Hematopoietic multipotent progenitor cell treated with erythropoietin and hydrocortisone succinate and interleukin-3 and kit ligand, for 4 days (in vitro differentiated cells): ENCODE measurements around the gene SAPCD2.

Experiments
- DNase-seq: peaks from one replicate; pipeline ENCODE4 v3.0.0-alpha.2; 2015

Gene SAPCD2

DNA sequence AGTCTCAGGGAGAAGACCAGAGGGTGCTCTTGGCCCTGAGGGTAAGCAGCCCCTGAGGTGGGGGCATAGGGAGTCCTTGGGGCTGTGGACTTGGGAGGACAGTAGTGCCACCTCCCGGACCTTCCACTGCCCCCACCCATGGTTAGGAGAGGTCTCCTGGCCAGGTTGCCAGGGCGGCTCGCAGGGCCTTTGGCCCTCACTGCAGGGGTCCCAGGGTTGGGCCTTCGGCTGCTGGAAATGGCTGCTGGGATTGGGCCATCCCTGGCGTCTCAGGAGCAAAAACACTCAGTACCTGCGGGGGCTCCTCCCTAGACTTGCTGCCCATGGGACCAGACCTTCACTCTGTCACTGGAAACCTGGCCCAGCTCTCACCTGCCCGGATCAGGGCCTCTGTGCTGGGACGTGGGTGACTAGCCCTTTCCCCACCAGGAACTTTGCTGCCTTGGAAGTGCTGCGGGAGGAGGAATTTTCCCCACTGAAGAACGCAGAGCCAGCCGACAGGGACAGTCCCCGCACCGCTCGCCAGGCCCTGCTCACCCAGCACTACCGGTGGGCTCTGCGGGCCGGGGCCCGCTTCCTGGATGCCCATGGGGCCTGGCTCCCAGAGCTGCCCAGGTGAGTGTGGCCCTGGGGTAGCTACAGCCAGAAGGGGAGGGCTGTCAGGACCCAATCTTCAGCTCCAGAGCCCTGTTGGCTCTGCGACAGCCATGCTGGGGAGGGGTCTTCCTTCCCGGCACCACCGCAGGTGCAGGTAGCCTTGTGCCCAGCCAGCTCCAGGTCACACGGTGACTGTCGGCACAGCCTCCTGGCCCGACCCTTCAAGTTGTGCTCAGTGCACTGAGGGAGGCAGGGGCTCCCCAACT is 10.1 kb upstream of the SAPCD2 start:
- DNase-seq, result no peak

DNA sequence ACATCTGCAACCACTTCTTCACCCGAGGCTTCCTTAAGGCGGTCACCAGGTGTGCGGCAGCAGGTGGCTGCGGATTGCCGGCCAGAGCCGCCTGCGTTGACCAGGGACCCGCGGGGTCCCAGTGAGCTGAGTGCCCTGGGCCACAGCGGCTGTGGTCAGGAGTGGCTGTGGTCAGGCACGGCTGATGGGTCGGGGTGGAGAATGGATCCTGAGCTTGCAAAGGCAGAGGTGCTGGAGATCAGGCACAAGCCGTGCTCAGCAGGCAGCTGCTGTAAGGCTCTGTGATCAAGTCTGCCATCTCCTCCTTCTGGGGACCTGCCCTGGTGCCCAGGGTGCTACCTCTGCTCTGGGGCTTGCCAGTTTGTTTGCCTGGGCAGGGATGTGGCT is 9.0 kb upstream of the SAPCD2 start:
- no peak for DNase-seq

DNA sequence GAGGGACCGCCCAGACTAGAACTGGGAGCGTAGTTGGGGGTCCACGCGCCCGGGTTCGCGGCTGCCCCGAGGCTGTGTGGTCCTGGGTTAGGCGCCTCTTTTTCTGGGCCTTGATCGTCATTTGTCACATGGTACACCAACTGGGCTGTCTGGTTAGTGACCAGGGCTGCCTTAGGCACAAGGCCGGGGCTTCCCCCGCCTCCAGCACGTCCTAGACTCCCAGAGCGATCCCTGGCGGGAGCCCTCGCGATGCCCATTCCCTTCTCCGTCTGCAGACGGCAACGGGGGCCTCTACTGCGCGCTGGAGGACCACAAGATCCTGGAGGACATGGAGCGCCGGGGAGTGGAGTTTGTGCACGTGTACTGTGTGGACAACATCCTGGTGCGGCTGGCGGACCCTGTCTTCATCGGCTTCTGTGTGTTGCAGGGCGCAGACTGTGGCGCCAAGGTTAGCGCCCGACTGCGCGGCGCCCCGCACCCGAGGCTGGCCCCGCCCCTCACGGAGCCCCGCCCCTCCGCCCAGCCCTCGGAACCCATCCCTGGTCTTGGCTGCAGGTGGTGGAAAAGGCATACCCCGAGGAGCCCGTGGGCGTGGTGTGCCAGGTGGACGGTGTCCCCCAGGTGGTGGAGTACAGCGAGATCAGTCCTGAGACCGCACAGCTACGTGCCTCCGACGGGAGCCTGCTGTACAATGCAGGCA is 8.5 kb upstream of the SAPCD2 start:
- no peak for DNase-seq

DNA sequence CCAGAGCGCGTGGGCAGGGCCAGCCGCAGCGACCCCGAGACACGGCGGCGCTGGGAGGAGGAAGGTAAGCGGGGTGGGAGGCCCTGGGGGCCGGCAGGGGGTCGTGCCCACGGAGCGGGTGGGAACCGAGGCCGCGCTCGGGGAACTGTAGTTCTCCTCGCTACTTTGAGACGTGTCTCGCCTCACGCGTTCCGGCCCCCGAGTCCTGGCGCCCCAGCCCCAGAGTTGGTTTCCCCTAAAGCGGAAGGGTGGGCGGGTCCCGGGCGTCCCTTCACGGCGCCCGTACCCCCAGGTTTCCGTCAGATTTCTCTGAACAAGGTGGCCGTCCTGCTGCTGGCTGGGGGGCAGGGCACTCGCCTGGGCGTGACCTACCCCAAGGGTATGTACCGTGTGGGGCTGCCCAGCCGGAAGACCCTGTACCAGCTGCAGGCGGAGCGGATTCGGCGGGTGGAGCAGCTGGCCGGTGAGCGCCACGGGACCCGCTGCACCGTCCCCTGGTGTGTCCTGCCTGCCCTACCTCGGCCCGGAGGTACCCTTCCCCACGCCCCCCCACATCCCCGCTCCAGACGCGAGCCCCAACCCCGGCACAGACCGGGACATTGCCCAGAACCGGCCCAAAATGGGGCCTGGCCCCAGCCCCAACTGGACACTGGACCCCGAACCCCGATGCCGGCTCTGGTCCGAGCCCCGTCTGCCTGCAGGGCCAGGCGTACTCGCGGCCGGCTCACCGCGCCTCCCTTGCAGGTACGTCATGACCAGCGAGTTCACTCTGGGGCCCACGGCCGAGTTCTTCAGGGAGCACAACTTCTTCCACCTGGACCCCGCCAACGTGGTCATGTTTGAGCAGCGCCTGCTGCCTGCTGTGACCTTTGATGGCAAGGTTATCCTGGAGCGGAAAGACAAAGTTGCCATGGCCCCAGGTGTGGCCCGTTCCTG is 7.7 kb upstream of the SAPCD2 start:
- peak; percentile 67 for DNase-seq

DNA sequence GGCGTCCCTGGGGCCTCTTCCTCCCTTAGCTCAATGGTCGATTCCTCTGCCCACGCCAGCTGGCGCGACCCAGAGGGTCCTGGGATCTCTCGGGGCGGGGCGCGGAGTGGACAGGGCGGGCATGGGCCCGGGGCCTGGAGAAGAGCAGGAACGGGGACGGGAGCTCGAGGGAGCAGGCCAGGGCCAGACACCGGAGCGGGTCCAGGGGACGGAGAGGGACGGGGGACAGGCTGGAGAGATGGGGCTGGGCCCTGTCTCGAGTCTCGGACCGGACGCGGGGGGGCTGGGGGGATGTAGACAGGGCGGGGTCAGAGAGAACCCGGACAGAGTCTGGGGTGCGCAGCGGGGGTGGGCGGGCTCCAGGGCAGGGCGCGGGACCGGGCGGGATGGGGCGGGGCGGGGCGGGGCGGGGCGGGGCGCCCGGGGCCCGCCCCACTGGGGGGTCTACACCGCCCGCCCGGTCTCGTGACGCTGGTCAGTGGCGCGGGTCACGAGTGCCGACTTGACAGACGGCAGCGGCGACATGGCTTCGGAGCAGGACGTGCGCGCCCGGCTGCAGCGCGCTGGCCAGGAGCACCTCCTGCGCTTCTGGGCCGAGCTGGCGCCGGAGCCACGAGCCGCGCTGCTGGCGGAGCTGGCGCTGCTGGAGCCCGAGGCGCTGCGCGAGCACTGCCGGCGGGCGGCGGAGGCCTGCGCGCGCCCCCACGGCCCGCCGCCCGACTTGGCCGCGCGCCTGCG is 6.8 kb upstream of the SAPCD2 start, which contains the start of gene UAP1L1:
TSS of gene UAP1L1 (plus strand) at position 508 of the 738 bp plus-strand sequence. CDS start at position 524, 16 bp downstream.
- DNase-seq, result peak; percentile 85

DNA sequence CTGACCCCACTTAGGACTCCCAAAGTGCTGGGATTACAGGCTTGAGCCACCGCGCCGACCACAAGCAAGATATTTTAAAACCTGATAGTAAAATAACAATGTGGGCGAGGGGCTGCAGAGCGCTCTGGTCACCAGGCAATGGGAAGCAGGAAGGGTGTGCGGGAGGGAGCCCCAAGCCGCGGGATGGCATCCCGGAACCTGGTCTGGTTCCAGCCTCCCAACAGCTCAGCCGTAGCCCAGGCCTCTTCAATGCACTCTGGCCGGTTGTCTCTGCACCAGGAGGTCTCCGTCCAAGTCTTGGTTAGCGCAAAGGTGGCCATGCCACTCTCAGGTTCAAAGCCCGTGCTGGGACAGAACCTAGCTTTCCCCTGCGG is 6.3 kb upstream of the SAPCD2 start:
- DNase-seq, result no peak

DNA sequence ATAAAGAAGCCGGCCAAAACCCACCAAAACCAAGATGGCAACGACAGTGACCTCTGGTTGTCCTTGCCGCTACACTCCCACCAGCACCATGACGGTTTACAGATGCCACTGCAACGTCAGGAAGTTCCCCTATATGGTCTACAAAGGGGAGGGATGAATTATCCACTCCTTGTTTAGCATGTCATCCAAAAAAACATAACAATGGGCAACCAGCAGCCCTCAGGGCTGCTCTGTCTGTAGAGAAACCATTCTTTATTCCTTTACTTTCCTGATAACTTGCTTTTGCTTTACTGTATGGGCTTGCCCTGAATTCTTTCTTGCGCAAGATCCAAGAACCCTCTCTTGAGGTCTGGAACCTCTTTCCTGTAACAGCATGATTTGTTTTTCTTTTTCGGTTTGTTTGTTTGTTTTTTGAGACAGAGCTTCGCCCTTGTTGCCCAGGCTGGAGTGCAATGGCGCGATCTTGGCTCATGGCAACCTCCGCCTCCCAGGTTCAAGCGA is 5.0 kb upstream of the SAPCD2 start:
- DNase-seq, result no peak

DNA sequence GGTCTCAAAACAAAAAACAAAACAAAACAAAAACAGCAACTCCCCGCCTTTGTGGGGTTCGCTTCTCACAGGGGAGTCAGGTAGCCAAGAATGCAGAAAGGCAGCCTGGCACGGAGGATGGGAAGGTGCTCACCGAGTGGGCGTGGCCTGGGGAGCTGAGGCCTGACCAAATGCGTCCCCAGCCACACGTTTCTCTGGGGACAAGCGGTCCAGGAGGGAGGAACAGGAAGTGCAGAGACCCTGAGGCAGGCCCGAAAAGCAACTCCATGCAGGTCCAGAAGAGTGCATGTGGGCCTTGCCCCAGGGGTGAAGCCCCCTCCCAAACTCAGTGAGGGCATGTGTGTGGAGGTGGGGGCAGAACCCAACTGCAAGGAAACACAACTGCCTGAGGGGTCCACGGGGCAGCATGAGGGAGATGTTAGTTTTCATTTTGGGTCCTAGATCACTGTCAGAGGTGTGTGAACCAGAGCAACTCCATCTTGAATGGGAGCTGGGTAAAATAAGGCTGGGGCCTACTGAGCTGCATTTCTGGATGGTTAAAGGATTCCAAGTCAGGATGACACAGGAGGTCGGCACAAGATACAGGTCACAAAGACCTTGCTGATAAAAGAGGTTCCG is 4.4 kb upstream of the SAPCD2 start:
- DNase-seq, result no peak

DNA sequence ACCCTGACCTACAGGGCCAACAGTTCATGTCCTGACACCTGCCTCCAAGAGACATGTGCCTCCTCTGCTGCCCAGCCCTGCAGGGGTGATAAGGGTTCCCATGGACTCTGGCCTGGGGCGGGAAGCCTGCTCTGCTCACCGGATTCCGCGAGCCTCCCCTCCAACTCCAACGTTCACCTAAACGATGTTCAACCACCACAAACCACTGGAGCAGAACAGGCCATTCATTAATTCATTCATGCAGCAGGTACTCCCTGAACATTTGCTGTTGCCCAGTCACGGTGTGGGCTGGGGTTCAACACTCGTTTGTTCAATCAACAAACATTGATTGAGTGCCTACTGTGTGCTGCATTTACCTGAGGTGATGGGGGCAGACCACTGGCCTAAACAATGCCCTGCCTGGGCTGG is 3.6 kb upstream of the SAPCD2 start:
- no peak for DNase-seq

DNA sequence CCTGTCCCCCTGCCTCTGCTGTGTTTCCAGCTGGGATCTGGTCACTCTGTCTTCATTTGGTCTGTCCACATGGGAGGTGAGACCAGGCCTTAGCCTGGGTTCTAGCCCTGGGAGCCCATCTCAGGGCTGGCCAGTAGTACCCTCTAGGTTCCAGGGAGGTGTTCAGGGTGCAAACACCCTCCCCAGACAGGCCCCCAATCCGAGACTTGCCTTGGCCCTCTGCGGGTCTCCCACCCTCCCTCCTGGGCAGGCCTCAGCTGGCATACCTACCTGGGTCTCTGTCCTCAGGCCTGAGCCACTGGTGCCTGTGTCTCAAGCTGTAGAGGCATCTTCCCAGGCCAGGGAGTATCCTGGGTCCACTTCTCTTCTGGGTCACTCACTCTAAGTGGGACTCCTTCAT is 925 bp upstream of the SAPCD2 start:
- DNase-seq, result no peak

DNA sequence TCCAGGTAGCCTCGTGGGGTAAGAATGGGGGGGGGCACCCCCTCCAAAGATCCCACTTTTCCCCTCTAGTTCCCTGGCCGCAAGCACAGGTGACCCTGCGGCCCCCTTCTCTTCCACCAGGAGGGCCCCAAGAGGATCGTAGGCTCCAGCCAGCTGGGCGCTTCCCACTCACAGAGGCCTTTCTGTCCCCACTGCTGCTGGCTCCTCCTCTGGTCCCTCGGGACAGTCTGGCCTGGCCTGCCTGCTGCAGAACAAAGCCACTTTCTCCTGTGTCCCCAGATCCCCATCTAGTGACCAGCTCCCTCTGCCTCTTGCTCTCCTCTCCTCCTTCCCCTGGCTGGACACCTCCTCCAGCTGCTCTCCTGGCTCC is 534 bp upstream of the SAPCD2 start:
- no peak for DNase-seq

DNA sequence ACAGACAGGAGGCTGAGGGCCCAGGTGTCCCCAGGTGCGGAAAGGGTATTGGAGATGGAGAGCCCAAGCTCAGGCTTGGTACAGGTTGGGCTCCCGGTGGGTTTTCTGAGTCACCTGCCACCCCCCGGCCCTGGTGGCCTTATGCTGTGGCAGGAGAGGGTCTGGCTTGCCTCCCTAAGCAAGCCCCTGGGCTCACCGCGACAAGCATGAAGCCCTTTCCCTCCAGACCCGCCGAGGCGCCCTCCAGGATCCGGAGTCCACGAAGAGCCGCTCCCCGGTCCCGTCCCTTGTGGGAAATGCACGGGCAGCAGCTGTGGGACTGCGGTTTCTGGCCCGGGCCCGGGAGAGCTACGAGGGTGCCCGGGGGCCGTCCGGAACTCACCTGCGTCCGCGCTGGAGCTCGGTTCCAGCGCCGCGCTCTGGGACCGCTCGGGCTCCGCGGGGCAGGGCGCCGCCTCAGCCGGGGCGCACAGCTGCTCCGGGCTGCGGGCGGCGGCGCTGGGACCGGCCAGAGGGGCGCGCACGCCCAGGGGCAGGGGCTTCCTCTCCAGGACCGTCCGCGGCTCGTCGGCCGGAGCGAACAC is 757 bp downstream of the SAPCD2 start:
- peak; percentile 43 for DNase-seq

DNA sequence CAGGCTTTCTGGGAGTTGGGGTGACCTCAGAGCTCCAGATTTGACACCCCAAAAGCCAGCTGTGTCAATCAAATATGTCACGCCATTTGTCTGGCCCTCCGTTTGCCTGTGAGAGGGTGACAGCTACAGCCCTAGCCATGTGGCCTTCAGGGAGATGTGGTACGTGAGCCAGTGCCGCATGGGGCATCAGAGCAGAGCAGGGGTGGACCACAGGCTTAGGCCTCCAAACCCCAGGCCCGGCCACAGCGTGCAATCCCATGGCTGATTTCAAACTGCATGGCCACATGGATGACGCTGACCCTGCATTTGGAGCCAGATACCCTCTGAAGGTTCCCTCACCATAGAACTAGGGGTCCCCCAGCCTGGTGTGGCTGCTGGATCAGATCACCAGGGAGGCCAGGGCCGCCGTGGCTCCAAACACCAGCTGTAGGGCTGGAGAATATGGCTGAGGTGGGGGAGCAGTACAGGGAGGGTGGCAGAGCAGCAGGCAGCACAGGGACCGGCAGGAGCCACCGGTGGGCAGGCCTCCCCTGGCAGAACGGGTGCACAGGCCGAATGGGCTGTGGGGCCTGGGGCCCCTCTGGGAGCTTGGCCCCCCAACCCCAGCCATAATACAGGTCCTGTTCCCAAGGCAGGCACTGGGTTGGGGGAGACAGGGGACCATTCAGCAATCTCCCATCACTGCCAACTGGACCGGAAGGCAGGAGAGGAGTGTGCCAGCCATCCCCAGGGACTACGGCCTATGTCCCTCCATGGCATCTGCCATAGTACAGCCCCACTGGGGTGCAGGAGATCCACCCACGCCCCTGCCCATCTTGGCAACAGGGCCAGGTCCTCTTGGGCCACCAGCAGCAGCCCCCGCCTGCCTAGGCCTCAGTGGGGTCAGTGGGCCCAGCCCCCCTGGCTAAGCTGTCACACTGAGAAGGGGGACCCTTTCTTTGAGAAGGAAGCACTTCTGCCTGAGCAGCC is 1.5 kb downstream of the SAPCD2 start:
- DNase-seq, result no peak

DNA sequence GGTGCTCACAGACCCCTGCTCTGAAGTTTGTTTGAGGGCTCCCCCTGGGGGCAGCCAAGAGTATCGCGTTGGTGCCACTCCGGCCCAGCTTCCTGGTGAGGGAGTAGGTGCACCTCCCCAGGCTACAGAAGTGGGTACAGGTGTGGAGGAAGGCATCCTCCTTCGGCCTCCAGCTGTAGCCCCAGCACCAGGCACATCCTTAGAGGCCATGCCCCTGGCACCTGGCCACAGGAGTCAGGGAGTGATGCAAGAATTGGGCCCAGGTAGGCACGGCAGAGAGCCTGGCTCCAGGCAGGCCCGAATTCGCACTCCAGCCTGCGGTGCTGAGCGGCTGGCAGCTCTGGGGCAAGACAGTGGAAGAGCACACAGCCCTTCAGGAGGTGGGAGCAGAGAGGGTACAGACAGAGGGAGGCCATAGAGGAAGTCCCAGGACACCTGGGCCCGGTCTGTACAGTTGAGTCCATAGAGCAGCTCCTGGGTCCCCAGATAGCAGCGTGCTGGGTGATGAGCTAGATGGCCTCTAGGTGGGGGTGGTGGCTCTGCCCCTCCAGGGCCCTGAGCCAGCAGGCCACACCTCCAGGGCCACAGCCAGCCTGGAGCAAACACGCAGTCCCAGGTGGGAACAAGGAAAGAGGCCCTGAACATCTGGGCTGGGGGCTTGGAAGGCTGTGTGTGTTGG is 2.4 kb downstream of the SAPCD2 start:
- DNase-seq, result peak; percentile 95

DNA sequence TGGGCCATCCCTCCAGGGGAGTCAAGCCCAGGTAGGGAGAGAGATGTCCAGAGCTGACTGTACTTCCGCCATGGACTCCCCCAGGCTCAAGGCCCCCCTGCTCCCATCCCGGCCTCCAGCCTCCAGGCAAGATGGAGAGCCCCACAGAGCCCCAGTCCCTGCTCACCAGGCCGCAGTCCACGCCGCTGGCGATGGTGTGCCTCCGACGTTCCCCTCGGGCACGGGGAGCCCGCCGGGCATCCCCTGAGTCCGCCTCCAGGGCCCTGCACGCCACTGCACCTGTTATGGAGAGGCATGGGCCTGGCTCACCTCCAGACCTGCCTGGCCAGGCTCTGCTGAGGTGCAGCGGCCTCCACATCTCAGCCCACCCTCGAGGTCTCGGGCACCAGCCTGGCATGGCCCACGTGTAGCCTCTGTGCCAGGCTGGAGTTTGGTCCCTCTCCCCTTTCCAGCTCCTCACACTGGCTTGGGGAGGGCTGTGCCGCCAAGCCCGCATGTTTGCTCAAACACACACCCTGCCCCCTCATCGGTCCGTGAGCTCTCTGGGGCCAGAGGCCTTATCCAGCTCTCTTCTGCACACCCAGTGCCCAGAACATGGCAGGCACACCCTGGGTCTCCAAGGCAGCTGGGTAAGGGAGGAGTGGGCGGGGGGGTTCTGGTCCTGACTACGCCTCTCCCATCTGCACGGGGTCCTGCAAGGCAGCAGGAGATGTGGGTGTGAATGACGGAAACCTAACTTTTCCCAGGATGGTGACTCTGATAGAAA is 4.1 kb downstream of the SAPCD2 start:
- no peak for DNase-seq

DNA sequence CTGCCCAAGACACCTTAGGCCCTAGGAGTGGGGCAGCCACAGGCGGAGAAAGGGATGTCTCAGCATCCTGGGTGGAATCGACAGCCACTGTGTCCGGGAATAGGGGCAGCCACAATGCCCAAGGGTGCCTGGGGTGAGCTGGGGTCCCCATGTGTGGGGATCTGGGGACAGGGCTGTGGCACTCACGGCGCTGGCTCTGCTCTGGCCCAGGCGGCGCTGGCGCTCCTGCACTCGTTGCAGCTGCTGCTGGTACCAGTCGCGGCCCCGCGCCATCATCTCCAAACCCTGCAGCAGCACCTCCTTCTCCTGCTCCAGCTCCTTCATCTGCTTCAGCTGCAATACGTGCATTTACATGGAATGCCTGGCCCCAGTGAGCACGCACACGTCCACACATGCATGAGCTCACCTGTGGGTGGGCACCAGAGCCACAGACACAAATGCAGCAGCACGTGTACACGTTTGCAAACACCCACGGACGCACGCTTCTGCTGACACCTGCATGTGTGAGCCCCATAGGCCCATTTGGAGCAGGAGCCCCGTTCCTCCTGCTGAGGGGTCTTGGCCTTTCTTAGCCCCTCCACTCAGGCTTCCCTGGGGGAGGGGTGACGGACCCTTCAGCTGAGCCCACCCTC is 4.9 kb downstream of the SAPCD2 start:
- DNase-seq, result no peak

DNA sequence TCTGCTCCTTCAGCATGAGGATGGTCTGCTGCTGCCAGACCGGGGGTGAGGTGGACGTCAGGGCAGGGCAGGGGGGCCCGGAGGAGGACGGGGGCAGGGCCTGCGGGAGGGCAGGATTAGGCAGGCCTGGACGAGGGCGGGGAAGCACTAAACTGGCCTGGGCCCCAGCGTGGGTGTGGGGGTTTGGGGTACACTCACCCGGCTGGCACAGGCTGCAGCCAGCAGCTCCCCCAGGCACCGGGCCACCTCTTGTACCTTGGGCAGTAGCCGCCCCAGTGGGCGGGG is 5.5 kb downstream of the SAPCD2 start:
- DNase-seq, result no peak

DNA sequence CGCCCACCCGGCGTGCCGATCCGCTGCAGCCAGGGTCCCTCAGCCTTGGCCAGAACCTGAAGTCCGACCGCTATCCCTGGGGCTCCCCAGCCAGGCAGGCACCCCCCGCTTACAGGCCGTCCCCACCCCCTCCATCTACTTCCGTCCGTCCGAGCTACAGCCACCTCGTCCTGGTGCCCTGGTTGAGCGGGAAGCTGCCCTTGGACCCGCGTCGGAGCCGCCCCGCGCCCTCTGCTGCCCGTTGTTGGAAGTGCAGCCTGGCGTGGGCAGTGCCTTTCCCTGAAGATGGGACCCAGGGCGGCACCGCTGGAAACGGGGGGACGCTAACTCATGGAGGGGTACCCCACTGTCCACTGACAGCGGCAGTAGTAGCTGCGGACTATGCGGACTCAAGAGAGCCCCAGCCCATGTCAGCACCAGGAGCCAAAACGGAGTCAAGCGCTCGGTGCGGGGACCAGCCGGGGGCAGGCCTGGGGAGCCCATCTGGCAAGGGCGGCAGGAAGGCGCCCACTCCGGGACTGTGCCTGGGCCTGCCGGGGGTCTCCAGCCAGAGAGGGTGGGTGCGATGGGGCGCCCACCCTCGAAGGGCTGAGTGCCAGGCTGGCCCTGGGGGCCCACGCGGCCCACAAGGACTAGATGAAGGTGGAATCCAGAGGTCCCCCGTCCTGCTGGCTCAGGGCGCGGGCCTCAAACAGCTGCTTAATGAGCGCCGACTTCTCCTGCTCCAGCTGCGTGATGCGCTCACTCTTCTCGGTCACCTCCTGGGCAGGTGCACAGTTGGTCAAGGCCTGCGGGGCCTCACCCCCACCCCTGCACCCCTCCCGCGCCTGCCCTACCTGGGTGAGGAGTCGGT is 6.1 kb downstream of the SAPCD2 start:
- DNase-seq, result peak; percentile 74
